GM12864 (cell line): ENCODE results near the gene DAZ1.
"Not testable (repeated sequence)": the region's sequence is repeated elsewhere in the genome, so short reads cannot be mapped to it uniquely, and the experiment has no call there.

Experiments
- DNase-seq: peaks from one replicate; pipeline ENCODE4 v3.0.0-alpha.2; 2011; ENCODE audit warnings: low read depth
- H3K4me3 ChIP-seq: 2 replicates; pipeline ENCODE4 v1.5.1; 2011; ENCODE audit warnings: mild to moderate bottlenecking, low read depth, low read length, control low read depth

The DAZ1 gene

DNA sequence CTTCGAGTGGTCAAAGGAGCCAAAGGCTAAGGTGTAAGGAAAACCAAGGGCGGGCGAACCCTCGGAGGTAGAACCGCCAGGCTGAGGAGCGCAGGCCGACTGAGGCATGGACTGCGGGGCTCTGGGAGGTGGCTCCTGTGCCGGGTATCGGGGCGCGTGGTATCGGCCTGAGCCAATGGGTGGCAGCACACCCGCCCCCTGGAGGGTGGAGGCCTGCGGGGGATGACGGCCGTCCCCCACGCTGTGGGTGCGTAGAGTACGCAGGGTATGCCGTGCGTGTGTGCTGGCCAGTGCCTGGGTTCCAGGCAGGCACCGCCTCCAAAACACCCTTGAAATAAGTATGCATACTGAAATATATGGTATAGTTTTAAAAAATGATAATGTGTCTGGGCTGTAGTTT, at the start of gene DAZ1:
Gene DAZ1 (minus strand): TSS at position 101 of the 400 bp plus-strand sequence. CDS start 208 bp downstream, outside the sequence.
- H3K4me3 ChIP-seq, DNase-seq: not testable (repeated sequence)

DNA sequence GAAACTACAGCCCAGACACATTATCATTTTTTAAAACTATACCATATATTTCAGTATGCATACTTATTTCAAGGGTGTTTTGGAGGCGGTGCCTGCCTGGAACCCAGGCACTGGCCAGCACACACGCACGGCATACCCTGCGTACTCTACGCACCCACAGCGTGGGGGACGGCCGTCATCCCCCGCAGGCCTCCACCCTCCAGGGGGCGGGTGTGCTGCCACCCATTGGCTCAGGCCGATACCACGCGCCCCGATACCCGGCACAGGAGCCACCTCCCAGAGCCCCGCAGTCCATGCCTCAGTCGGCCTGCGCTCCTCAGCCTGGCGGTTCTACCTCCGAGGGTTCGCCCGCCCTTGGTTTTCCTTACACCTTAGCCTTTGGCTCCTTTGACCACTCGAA, 20.4 kb upstream of the DAZ1 start, which contains the start of gene DAZ2:
Gene DAZ2 (plus strand): TSS at position 301 of the 400 bp plus-strand sequence. CDS start 208 bp downstream, outside the sequence.
- not testable (repeated sequence) for DNase-seq, H3K4me3 ChIP-seq

DNA sequence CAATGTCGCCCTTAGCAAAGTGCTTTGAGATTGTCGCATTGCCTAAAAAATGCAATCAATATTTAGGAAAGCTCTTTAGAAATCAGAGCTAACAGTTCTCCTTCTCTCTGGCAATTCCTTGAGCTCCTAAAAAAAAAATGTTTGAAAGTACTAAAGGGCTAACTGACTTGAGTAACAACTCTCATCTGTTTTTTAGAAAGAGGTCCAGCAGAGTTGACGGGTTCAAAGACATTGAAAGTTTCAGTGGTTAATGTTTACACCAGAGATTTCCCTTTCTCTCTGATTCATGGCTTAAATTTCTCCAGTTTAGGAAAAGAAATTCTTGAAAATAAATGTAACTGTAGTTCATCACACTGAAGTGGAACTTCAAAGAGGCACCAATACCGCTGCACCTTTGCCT, 11.9 kb upstream of the DAZ1 start:
- DNase-seq, H3K4me3 ChIP-seq: not testable (repeated sequence)

- not testable (repeated sequence) for DNase-seq, H3K4me3 ChIP-seq
Measured at GRCh38 chrY:23209802-23210495, 11.1 kb upstream of the DAZ1 start.

- H3K4me3 ChIP-seq, DNase-seq: not testable (repeated sequence)
Measured at GRCh38 chrY:23207455-23207854, 8.6 kb upstream of the DAZ1 start.
